NB4 (cell line): Measurements from ENCODE around the gene PLAC8L1.
A peak's percentile ranks its signal among the peaks of the same experiment; 100 is the strongest.
"Not testable (repeated sequence)": the region's sequence is repeated elsewhere in the genome, so short reads cannot be mapped to it uniquely, and the experiment has no call there.

Source experiments
- DNase-seq: peaks from one replicate; pipeline ENCODE4 v3.0.0; 2010; ENCODE audit warnings: low read depth
- H3K4me3 ChIP-seq: one replicate; pipeline ENCODE4 v1.5.1; 2011; ENCODE audit warnings: mild to moderate bottlenecking, low read depth, low read length, moderate library complexity
- MYC ChIP-seq: IDR thresholded peaks from 2 replicates; pipeline ENCODE4 v1.6.1; 2011; ENCODE audit warnings: low read depth, low read length
- POLR2A ChIP-seq: IDR thresholded peaks from 2 replicates; pipeline ENCODE4 v1.6.1; 2011; ENCODE audit warnings: mild to moderate bottlenecking; ENCODE audit not compliant: insufficient read length; ENCODE audit errors: extremely low read depth
- TF ChIP-seq, protein P1 (sequence below): IDR thresholded peaks from one replicate; pipeline ENCODE4 v1.5.1; 2012; ENCODE audit warnings: low read depth, low read length
- TF ChIP-seq, protein P2 (sequence below): IDR thresholded peaks from 2 replicates; pipeline ENCODE4 v1.6.1; 2011; ENCODE audit warnings: low read depth, low read length

Gene PLAC8L1

DNA sequence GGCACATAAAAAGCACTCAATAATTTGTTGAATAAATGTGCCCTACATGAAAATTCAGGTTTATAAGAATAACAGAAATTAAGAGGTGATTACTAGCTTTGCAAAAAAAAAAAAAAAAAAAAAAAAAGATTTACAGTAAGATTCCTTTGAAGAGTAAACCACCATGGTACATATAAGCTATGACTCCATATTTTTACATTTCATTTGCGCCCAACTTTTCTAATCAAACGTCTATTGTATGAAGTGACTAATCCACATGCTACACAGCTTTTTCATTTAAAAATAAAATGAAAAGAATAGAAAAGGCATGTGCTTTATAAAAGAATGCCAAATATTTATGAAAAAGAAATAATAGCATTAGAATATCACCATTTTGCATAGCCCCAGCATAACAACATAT, at the start of gene PLAC8L1:
Gene PLAC8L1 (minus strand): TSS at position 101 of the 400 bp plus-strand sequence. CDS start 1,266 bp downstream, outside the sequence.
- TF ChIP-seq MYC (no peak), POLR2A (no peak)
- TF ChIP-seq, protein P1, sequence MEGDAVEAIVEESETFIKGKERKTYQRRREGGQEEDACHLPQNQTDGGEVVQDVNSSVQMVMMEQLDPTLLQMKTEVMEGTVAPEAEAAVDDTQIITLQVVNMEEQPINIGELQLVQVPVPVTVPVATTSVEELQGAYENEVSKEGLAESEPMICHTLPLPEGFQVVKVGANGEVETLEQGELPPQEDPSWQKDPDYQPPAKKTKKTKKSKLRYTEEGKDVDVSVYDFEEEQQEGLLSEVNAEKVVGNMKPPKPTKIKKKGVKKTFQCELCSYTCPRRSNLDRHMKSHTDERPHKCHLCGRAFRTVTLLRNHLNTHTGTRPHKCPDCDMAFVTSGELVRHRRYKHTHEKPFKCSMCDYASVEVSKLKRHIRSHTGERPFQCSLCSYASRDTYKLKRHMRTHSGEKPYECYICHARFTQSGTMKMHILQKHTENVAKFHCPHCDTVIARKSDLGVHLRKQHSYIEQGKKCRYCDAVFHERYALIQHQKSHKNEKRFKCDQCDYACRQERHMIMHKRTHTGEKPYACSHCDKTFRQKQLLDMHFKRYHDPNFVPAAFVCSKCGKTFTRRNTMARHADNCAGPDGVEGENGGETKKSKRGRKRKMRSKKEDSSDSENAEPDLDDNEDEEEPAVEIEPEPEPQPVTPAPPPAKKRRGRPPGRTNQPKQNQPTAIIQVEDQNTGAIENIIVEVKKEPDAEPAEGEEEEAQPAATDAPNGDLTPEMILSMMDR: no peak
- TF ChIP-seq, protein P2, sequence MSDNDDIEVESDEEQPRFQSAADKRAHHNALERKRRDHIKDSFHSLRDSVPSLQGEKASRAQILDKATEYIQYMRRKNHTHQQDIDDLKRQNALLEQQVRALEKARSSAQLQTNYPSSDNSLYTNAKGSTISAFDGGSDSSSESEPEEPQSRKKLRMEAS: no peak

GRCh38 chr5:146151970-146152369, 46.6 kb upstream of the PLAC8L1 start:
- peak; percentile 47 for DNase-seq
- TF ChIP-seq, protein P1: no peak
- TF ChIP-seq MYC (no peak), POLR2A (no peak)
- TF ChIP-seq, protein P2: no peak
- no peak overlapping the region for H3K4me3 ChIP-seq

More for the DNA sequence above, at the start of gene PLAC8L1:
- no peak for DNase-seq
- H3K4me3 ChIP-seq: no peak within 1 kb of the TSS

GRCh38 chr5:146137967-146138403, 32.6 kb upstream of the PLAC8L1 start:
- no peak for TF ChIP-seq MYC
- TF ChIP-seq, protein P2: no peak
- TF ChIP-seq, protein P1: no peak
- no peak for TF ChIP-seq POLR2A
- H3K4me3 ChIP-seq: no peak overlapping the region
- no peak for DNase-seq

GRCh38 chr5:146130440-146131045, 25.2 kb upstream of the PLAC8L1 start:
- no peak overlapping the region for H3K4me3 ChIP-seq
- TF ChIP-seq POLR2A: no peak
- TF ChIP-seq, protein P1: peak; percentile 37
- peak; percentile 48 for DNase-seq

DNA sequence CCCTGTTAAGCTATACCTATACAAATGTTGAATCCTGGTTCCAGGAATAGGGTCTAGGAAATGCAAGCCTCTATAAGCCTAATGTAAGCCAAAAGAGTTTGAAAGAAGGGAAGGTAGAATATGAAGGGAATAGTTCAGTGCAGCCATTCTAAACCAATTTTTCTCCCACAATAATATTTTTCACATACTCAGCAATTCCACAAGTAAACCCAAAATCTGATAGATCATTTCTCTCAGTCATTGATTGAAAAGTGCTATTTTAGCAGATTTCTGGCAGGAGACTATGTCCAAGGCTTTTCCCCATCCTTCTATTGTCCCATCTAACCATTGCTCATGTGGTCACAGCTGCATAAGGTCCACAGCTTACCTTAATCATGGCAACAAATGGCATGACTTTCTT, 20.7 kb upstream of the PLAC8L1 start:
- DNase-seq: no peak
- TF ChIP-seq, protein P2: no peak
- TF ChIP-seq POLR2A (no peak), MYC (no peak)
- TF ChIP-seq, protein P1: no peak
- H3K4me3 ChIP-seq: no peak overlapping the region

GRCh38 chr5:146124580-146124979, 19.2 kb upstream of the PLAC8L1 start:
- no peak for DNase-seq
- TF ChIP-seq, protein P2: no peak
- no peak for TF ChIP-seq MYC
- TF ChIP-seq POLR2A: no peak
- TF ChIP-seq, protein P1: no peak
- H3K4me3 ChIP-seq: no peak overlapping the region

DNA sequence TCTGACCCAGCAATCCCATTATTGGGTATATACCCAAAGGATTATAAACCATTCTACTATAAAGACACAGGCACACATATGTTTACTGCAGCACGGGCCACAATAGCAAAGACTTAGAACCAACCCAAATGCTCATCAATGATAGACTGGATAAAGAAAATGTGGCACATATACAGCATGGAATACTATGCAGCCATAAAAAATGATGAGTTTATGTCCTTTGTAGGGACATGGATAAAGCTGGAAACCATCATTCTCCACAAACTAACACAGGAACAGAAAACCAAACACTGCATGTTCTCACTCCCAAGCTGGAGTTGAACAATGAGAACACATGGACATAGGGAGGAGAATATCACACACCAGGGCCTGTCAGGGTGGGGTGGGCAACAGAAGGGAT, 16.1 kb upstream of the PLAC8L1 start:
- DNase-seq: not testable (repeated sequence)

More for the DNA sequence above, 16.1 kb upstream of the PLAC8L1 start:
- H3K4me3 ChIP-seq: not testable (repeated sequence)
